Measurements from ENCODE around the gene KRT9. TPM values are rescaled to one million over a fixed set of nuclear protein-coding genes. Genes with fewer than 3 reads are reported as not detected.
A peak's percentile ranks its signal among the peaks of the same experiment; 100 is the strongest.

Gene KRT9
- total and polyA plus RNA-seq, 2 of the 13 experiments (the other 11 are each of a cell fraction or from before 2014, with no cell fraction given): not detected

DNA sequence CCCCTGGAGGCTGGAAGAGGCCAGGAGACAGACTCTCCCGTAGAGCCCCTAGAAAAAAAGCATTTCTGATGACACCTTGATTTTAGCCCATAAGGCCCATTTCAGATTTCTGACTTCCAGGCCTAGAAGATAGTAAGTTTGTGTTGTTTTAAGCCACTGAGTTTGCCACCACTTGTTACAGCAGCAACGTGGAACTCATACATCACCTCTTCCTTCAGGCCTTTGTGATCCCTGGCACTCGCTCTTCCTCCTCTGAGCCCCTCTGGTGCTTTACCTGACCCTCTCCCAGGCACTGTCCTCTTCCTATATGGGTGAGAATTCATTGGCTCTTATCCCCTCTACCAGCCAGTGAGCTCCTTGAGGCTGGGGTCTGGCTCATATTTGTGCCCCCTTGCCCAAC, 25.0 kb downstream of the KRT9 start:
- H3K9ac ChIP-seq (ENCODE audit: insufficient read depth, low read depth, low read length): no peak overlapping the region
- intact Hi-C loops (cut with micrococcal nuclease; ENCODE audit: unreplicated experiment) (no loop called here), in situ Hi-C loops (cut with HindIII; ENCODE audit: extremely low pct_ligation_motif_present, low pct_unique_long_range_greater_than_20kb) (loop anchor here (5.0 kb wide), 2 partner anchors 60 to 115 kb away; partner anchors contain the start of gene KRT36)
- no peak overlapping the region for H2AFZ ChIP-seq (ENCODE audit: low read length)
- no TSS peak for BruUV-seq (replicated peaks)
- ATAC-seq (no peak), FAIRE-seq (no peak), DNase-seq (ENCODE audit: low spot score) (no peak)
- CTCF ChIA-PET (ENCODE audit: low intra/inter-chr PET ratio, low total read pairs): interaction anchor here (6.3 kb wide), 1 partner anchor 116 kb away, joined by 84 read pairs; no protein-coding TSS in a partner anchor
- no peak overlapping the region for H3K4me3 ChIP-seq (replicated peaks in 1 of 3; ENCODE audit: insufficient read depth in 1 of 3, low read depth in 2 of 3, low read length in 3 of 3)
- H3K4me2 ChIP-seq (ENCODE audit: low read depth, low read length): no peak overlapping the region
- H4K20me1 ChIP-seq (ENCODE audit: insufficient read depth, low read length): no peaks in the 10 kb centered on the region
- no peaks in the 10 kb centered on the region for H3K9me3 ChIP-seq (ENCODE audit: low read length)
- H3K79me2 ChIP-seq (ENCODE audit: insufficient read depth, low read length): no peaks in the 10 kb centered on the region
- TF ChIP-seq KLF11 (CRISPR knock-in tag; IDR thresholded peaks at IDR 0.05) (no peak), ZNF496 (CRISPR knock-in tag; IDR thresholded peaks at IDR 0.05; ENCODE audit: insufficient replicate concordance) (no peak), ZSCAN22 (CRISPR knock-in tag; IDR thresholded peaks at IDR 0.05) (no peak), ZNF12 (CRISPR knock-in tag; IDR thresholded peaks at IDR 0.05) (peak; percentile 98), IRF2 (CRISPR knock-in tag; IDR thresholded peaks at IDR 0.05) (no peak)
- TF ChIP-seq, protein P1, sequence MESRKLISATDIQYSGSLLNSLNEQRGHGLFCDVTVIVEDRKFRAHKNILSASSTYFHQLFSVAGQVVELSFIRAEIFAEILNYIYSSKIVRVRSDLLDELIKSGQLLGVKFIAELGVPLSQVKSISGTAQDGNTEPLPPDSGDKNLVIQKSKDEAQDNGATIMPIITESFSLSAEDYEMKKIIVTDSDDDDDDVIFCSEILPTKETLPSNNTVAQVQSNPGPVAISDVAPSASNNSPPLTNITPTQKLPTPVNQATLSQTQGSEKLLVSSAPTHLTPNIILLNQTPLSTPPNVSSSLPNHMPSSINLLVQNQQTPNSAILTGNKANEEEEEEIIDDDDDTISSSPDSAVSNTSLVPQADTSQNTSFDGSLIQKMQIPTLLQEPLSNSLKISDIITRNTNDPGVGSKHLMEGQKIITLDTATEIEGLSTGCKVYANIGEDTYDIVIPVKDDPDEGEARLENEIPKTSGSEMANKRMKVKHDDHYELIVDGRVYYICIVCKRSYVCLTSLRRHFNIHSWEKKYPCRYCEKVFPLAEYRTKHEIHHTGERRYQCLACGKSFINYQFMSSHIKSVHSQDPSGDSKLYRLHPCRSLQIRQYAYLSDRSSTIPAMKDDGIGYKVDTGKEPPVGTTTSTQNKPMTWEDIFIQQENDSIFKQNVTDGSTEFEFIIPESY (CRISPR knock-in tag; IDR thresholded peaks at IDR 0.05): no peak
- TF ChIP-seq, protein P2, sequence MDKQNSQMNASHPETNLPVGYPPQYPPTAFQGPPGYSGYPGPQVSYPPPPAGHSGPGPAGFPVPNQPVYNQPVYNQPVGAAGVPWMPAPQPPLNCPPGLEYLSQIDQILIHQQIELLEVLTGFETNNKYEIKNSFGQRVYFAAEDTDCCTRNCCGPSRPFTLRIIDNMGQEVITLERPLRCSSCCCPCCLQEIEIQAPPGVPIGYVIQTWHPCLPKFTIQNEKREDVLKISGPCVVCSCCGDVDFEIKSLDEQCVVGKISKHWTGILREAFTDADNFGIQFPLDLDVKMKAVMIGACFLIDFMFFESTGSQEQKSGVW (CRISPR knock-in tag; IDR thresholded peaks at IDR 0.05; ENCODE audit: borderline replicate concordance): no peak
- H3K27me3 ChIP-seq (ENCODE audit: control insufficient read depth in 1 of 2, insufficient read depth in 2 of 2, low read length in 2 of 2): peaks cover 0 to 14% of the 10 kb centered on the region in 2 experiments; a peak in 2 of 5 replicates
- POLR2A ChIA-PET: interaction anchor here (3.3 kb wide), 1 partner anchor 18 kb away, joined by 26 read pairs; the partner anchor contains the start of gene KRT19
- peaks cover 48% of the 10 kb centered on the region for H3K4me1 ChIP-seq (ENCODE audit: insufficient read depth, low read length)
- 78% methylated on average over 3 of the region's 3 CpGs for WGBS (ENCODE audit: low lambda C conversion rate)
- H3K27ac ChIP-seq (ENCODE audit: extremely low read length, insufficient read depth, low read length): no peak overlapping the region
- no peaks in the 10 kb centered on the region for H3K36me3 ChIP-seq (replicated peaks in 1 of 2; ENCODE audit: control insufficient read depth in 1 of 2, insufficient read depth in 2 of 2, low read length in 2 of 2)

Data from HepG2 (cell line).